Loucy (cell line): Measurements from ENCODE around the gene SMAGP.
"Not testable (repeated sequence)": the region's sequence is repeated elsewhere in the genome, so short reads cannot be mapped to it uniquely, and the experiment has no call there.

Experiments
- H2AFZ ChIP-seq: fragments of 200-600 bp; sonication (generic); 2 replicates; pipeline ENCODE4 v1.6.0; 2016; ENCODE audit warnings: antibody characterized with exemption, mild to moderate bottlenecking, low read length, moderate library complexity
- H3F3A ChIP-seq: fragments of 200-600 bp; 2 replicates; pipeline ENCODE4 v1.6.0; 2016; ENCODE audit warnings: antibody characterized with exemption, low read depth, mild to moderate bottlenecking
- H3K27me3 ChIP-seq: fragments of 200-600 bp; sonication (generic); 2 replicates; pipeline ENCODE4 v1.6.1; 2014; ENCODE audit warnings: low read length, mild to moderate bottlenecking; ENCODE audit not compliant: insufficient read depth, poor library complexity, severe bottlenecking
- H3K36me3 ChIP-seq: fragments of 200-600 bp; sonication (generic); 2 replicates; pipeline ENCODE4 v1.6.1; 2016; ENCODE audit warnings: low read length; ENCODE audit not compliant: insufficient read depth
- H3K4me1 ChIP-seq: fragments of 200-600 bp; sonication (generic); 2 replicates; pipeline ENCODE4 v1.5.1; 2014; ENCODE audit warnings: low read length, mild to moderate bottlenecking; ENCODE audit not compliant: insufficient read depth, poor library complexity, severe bottlenecking
- H3K4me2 ChIP-seq: fragments of 200-600 bp; sonication (generic); 2 replicates; pipeline ENCODE4 v1.6.0; 2014; ENCODE audit warnings: antibody characterized with exemption, low read length, low read depth, mild to moderate bottlenecking; ENCODE audit not compliant: poor library complexity, severe bottlenecking
- H3K4me3 ChIP-seq: fragments of 200-600 bp; sonication (generic); 2 replicates; pipeline ENCODE4 v1.5.1; 2014; ENCODE audit warnings: low read length, mild to moderate bottlenecking, mixed read lengths; ENCODE audit not compliant: poor library complexity, severe bottlenecking
- H3K79me2 ChIP-seq: fragments of 200-600 bp; sonication (generic); 2 replicates; pipeline ENCODE4 v1.6.1; 2014; ENCODE audit warnings: low read length; ENCODE audit not compliant: insufficient read depth
- H3K9ac ChIP-seq: fragments of 200-600 bp; sonication (generic); 2 replicates; pipeline ENCODE4 v1.6.0; 2014; ENCODE audit warnings: mild to moderate bottlenecking, low read depth, low read length, moderate library complexity; ENCODE audit not compliant: poor library complexity, severe bottlenecking
- H3K9me2 ChIP-seq: fragments of 200-600 bp; sonication (generic); replicated peaks from 2 replicates; pipeline ENCODE4 v1.6.1; 2016; ENCODE audit warnings: low read depth, low read length, mixed read lengths
- H3K9me3 ChIP-seq: fragments of 200-600 bp; sonication (generic); 2 replicates; pipeline ENCODE4 v1.6.1; 2014; ENCODE audit warnings: mild to moderate bottlenecking, antibody characterized with exemption, low read length, low read depth; ENCODE audit not compliant: insufficient read depth
- H4K20me1 ChIP-seq: fragments of 200-600 bp; sonication (generic); 2 replicates; pipeline ENCODE4 v1.6.0; 2014; ENCODE audit warnings: antibody characterized with exemption, low read length, mild to moderate bottlenecking; ENCODE audit not compliant: insufficient read depth, poor library complexity, severe bottlenecking
- EZH2phosphoT487 ChIP-seq: fragments of 200-600 bp; IDR thresholded peaks from 2 replicates; pipeline ENCODE4 v1.6.1; 2018; ENCODE audit warnings: antibody characterized with exemption, mild to moderate bottlenecking, moderate library complexity, borderline replicate concordance
- TF ChIP-seq, protein P1 (sequence below): fragments of 200-600 bp; sonication (generic); conservative IDR thresholded peaks from 2 replicates; pipeline ENCODE4 v1.5.1; 2014; ENCODE audit warnings: mild to moderate bottlenecking, antibody characterized with exemption, low read length

SMAGP gene

DNA sequence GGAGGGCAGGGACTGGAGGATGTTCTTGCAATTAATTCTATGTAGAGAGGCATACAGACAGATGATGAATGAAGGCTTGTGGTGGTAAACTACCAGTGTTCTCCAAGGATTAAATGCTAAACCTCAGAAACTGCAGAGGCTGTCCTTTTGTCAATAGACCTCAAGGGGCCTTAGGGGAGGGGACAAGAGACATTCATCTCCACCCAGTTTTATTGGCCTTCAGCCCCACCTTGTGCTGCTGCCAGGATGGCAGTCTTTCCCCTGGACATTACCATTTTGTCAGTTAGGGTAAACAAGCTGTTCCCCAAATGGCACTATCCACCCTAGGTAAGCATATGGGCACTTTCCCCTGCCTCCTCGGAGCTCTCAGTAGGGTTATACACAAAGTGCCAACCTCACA, 4.9 kb upstream of the SMAGP start:
- no peak for TF ChIP-seq EZH2phosphoT487
- TF ChIP-seq, protein P1, sequence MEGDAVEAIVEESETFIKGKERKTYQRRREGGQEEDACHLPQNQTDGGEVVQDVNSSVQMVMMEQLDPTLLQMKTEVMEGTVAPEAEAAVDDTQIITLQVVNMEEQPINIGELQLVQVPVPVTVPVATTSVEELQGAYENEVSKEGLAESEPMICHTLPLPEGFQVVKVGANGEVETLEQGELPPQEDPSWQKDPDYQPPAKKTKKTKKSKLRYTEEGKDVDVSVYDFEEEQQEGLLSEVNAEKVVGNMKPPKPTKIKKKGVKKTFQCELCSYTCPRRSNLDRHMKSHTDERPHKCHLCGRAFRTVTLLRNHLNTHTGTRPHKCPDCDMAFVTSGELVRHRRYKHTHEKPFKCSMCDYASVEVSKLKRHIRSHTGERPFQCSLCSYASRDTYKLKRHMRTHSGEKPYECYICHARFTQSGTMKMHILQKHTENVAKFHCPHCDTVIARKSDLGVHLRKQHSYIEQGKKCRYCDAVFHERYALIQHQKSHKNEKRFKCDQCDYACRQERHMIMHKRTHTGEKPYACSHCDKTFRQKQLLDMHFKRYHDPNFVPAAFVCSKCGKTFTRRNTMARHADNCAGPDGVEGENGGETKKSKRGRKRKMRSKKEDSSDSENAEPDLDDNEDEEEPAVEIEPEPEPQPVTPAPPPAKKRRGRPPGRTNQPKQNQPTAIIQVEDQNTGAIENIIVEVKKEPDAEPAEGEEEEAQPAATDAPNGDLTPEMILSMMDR, result no peak
- Histone ChIP-seq H3F3A (no peaks in the 10 kb centered on the region), H3K9ac (no peak overlapping the region), H3K79me2 (peaks cover 8% of the 10 kb centered on the region; the same call in 1 of the 2 replicates), H3K9me3 (no peaks in the 10 kb centered on the region), H3K4me2 (no peak overlapping the region), H3K4me3 (no peak overlapping the region), H3K27me3 (no peaks in the 10 kb centered on the region), H3K36me3 (no peaks in the 10 kb centered on the region), H3K4me1 (peaks cover 8% of the 10 kb centered on the region), H4K20me1 (no peaks in the 10 kb centered on the region), H3K9me2 (no peaks in the 10 kb centered on the region), H2AFZ (no peak overlapping the region)

DNA sequence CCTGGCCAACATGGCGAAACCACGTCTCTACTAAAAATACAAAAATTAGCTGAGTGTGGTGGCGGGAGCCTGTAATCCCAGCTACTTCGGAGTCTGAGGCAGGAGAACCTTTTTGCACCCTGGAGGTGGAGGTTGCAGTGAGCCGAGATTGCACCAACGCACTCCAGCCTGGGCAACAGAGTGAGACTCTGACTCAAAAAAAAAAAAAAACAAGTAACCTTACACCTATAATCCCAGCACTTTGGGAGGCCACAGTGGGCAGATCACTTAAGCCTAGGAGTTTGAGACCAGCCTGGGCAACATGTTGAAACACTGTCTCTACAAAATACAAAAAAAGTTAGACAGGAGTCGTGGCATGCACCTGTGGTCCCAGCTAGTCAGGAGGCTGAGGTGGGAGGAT, 2.6 kb upstream of the SMAGP start:
- Histone ChIP-seq H3K79me2 (peaks cover 27% of the 10 kb centered on the region), H3K4me1 (peaks cover 26% of the 10 kb centered on the region)
- not testable (repeated sequence) for H3K36me3 ChIP-seq, H3K4me2 ChIP-seq, H4K20me1 ChIP-seq, H3K9me2 ChIP-seq, H3K4me3 ChIP-seq, H3K27me3 ChIP-seq, H3K9me3 ChIP-seq, H2AFZ ChIP-seq, H3F3A ChIP-seq, H3K9ac ChIP-seq

DNA sequence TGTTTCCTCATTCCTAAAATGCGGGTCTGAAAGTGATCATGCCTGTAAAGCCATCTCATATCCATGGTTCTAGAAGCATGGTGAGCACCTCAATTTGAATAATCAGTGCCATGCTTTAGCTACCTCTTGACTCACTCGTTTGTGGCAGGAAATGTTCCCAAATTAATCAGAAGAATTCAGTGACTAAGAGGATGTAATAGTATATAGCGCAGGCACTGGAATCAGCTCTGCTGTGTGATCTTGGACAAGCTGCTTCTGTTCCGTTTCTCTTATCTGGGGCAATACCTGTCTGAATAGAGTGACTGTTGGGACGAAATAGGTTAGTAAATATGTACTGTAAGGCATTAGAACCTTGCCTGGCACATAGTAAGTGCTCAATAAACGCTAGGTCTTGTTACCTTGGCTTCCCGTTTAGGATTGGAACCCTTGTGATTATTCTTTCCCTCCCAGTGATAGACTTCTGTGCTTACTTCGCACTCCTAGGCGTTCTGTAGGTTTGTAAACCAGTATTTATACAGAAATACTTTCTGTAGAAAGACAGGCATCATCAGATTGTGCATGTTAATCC, 820 bp upstream of the SMAGP start:
- Histone ChIP-seq H3K4me2 (peak overlapping the region; percentile 98), H3K4me3 (peak overlapping the region; percentile 90), H3F3A (no peaks in the 10 kb centered on the region), H3K79me2 (peaks cover 38% of the 10 kb centered on the region), H3K9me3 (no peaks in the 10 kb centered on the region), H3K9me2 (no peaks in the 10 kb centered on the region), H3K27me3 (no peaks in the 10 kb centered on the region), H3K4me1 (peaks cover 34% of the 10 kb centered on the region), H2AFZ (peak overlapping the region; percentile 91), H4K20me1 (peaks cover 5% of the 10 kb centered on the region), H3K36me3 (no peaks in the 10 kb centered on the region), H3K9ac (peak overlapping the region; percentile 84)
- TF ChIP-seq EZH2phosphoT487, result no peak
- TF ChIP-seq, protein P1, result no peak
